Measurements from ENCODE around the gene PUDP.
A peak's percentile ranks its signal among the peaks of the same experiment; 100 is the strongest.
"Not testable (repeated sequence)": the region's sequence is repeated elsewhere in the genome, so short reads cannot be mapped to it uniquely, and the experiment has no call there.

PUDP gene

GRCh38 chrX:7109049-7109531, 38.9 kb downstream of the PUDP start:
- no peak for DNase-seq (ENCODE audit: low read depth)

- DNase-seq (ENCODE audit: low read depth) = no peak
Observed at GRCh38 chrX:7108030-7108429, 39.9 kb downstream of the PUDP start.

GRCh38 chrX:7106649-7107048, 41.3 kb downstream of the PUDP start:
- no peak for DNase-seq (ENCODE audit: low read depth)

GRCh38 chrX:7102119-7102518, 45.8 kb downstream of the PUDP start:
- no peak for DNase-seq (ENCODE audit: low read depth)

GRCh38 chrX:7100022-7100421, 47.9 kb downstream of the PUDP start:
- no peak for DNase-seq (ENCODE audit: low read depth)

GRCh38 chrX:7095657-7096056, 52.3 kb downstream of the PUDP start:
- DNase-seq (ENCODE audit: low read depth) = not testable (repeated sequence)

GRCh38 chrX:7093305-7093704, 54.6 kb downstream of the PUDP start:
- DNase-seq (ENCODE audit: low read depth) = no peak

- no peak for DNase-seq (ENCODE audit: low read depth)
Observed at GRCh38 chrX:7092543-7092942, 55.4 kb downstream of the PUDP start.

- DNase-seq (ENCODE audit: low read depth) = no peak
Observed at GRCh38 chrX:7091923-7092322, 56.0 kb downstream of the PUDP start.

- no peak for DNase-seq (ENCODE audit: low read depth)
Observed at GRCh38 chrX:7090641-7091040, 57.3 kb downstream of the PUDP start.

GRCh38 chrX:7088968-7089615, 58.9 kb downstream of the PUDP start:
- no peak for DNase-seq (ENCODE audit: low read depth)

- DNase-seq (ENCODE audit: low read depth) = no peak
Observed at GRCh38 chrX:7086384-7086783, 61.6 kb downstream of the PUDP start.

GRCh38 chrX:7085879-7086278, 62.1 kb downstream of the PUDP start:
- DNase-seq (ENCODE audit: low read depth) = no peak

GRCh38 chrX:7084841-7085240, 63.1 kb downstream of the PUDP start:
- no peak for DNase-seq (ENCODE audit: low read depth)

GRCh38 chrX:7083468-7084396, 64.2 kb downstream of the PUDP start:
- DNase-seq (ENCODE audit: low read depth) = peak; percentile 87

GRCh38 chrX:7083021-7083420, 64.9 kb downstream of the PUDP start:
- DNase-seq (ENCODE audit: low read depth) = no peak

GRCh38 chrX:7082556-7082955, 65.4 kb downstream of the PUDP start:
- DNase-seq (ENCODE audit: low read depth) = no peak

- DNase-seq (ENCODE audit: low read depth) = no peak
Observed at GRCh38 chrX:7077241-7078230, 70.4 kb downstream of the PUDP start.

GRCh38 chrX:7076245-7076661, 71.7 kb downstream of the PUDP start:
- DNase-seq (ENCODE audit: low read depth) = no peak

- no peak for DNase-seq (ENCODE audit: low read depth)
Observed at GRCh38 chrX:7074908-7075204, 73.1 kb downstream of the PUDP start.

GRCh38 chrX:7074148-7074907, 73.6 kb downstream of the PUDP start:
- no peak for DNase-seq (ENCODE audit: low read depth)

Data from non-pigmented ciliary epithelial cell (primary cell).